Smooth muscle cell of bladder (primary cell): ENCODE data around the gene CDK17. TPM values are rescaled to one million over a fixed set of nuclear protein-coding genes. Genes with fewer than 3 reads are reported as not detected.

Experiments used
- total RNA-seq: library from RNA; depleted of rRNA; stranded (reverse); fragments of >200 nt; gene quantifications from 2 replicates; pipeline ENCODE4 v1.2.3, GENCODE V29; 2014

The CDK17 gene
- total RNA-seq = 35.0 and 35.1 TPM in 2 replicates

GRCh38 chr12:96399919-96400630, at the start of gene CDK17:
Gene CDK17, minus strand, starts transcription at chr12:96400439. Its CDS starts 65,603 bp downstream, at chr12:96334836.

Other genes starting within 250 kb of the CDK17 start
- 6.1 and 6.7 TPM in 2 replicates for gene ELK3, start 206.1 kb downstream of the CDK17 start, total RNA-seq
- 1.1 and 1.4 TPM in 2 replicates for gene CFAP54, start 89.1 kb upstream of the CDK17 start, total RNA-seq